ENCODE results near the gene IRF2BP1.

- no peak for TF ChIP-seq SNAI2 (CRISPR knock-in tag; IDR thresholded peaks at IDR 0.05)
- TF ChIP-seq, protein P1, sequence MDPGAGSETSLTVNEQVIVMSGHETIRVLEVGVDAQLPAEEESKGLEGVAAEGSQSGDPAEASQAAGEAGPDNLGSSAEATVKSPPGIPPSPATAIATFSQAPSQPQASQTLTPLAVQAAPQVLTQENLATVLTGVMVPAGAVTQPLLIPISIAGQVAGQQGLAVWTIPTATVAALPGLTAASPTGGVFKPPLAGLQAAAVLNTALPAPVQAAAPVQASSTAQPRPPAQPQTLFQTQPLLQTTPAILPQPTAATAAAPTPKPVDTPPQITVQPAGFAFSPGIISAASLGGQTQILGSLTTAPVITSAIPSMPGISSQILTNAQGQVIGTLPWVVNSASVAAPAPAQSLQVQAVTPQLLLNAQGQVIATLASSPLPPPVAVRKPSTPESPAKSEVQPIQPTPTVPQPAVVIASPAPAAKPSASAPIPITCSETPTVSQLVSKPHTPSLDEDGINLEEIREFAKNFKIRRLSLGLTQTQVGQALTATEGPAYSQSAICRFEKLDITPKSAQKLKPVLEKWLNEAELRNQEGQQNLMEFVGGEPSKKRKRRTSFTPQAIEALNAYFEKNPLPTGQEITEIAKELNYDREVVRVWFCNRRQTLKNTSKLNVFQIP (CRISPR knock-in tag; IDR thresholded peaks at IDR 0.05; ENCODE audit: borderline replicate concordance, low read depth) = no peak
- TF ChIP-seq TOX (CRISPR knock-in tag; IDR thresholded peaks at IDR 0.05; ENCODE audit: borderline replicate concordance) = no peak
- TF ChIP-seq ZC3H10 (CRISPR knock-in tag; IDR thresholded peaks at IDR 0.05) = no peak
- no peak for TF ChIP-seq TCF4 (CRISPR knock-in tag; IDR thresholded peaks at IDR 0.05; ENCODE audit: borderline replicate concordance)
- no peak for TF ChIP-seq ZFP3 (CRISPR knock-in tag; IDR thresholded peaks at IDR 0.05)
- no peak for TF ChIP-seq GLIS3 (CRISPR knock-in tag; IDR thresholded peaks at IDR 0.05)
- TF ChIP-seq CSDC2 (CRISPR knock-in tag; IDR thresholded peaks at IDR 0.05) = no peak
- TF ChIP-seq ARNTL (CRISPR knock-in tag; IDR thresholded peaks at IDR 0.05; ENCODE audit: borderline replicate concordance, low read depth) = no peak
- TF ChIP-seq ZNF565 (CRISPR knock-in tag; conservative IDR thresholded peaks at IDR 0.05; ENCODE audit: low read depth) = no peak
- no peak for TF ChIP-seq RARB (CRISPR knock-in tag; IDR thresholded peaks at IDR 0.05)
Measured at GRCh38 chr19:45873219-45873772, 12.6 kb downstream of the IRF2BP1 start.

All from SK-N-SH treated with all-trans-retinoic acid at 6 μM for 48 hours (cell line).